Right atrium auricular region (tissue), 2 donors: ENCODE results near the gene SCARB1. TPM values are rescaled to one million over a fixed set of nuclear protein-coding genes. Genes with fewer than 3 reads are reported as not detected.

Experiments
- DNase-seq: peaks from one replicate; pipeline ENCODE4 v3.0.0-alpha.2; 2019; ENCODE audit warnings: low spot score
- H3K27ac ChIP-seq, 2 donors: fragments of 200-600 bp; sonication (generic); 1 replicate in 1 of 2; 2 replicates in 1 of 2; pipeline ENCODE4 v1.5.1; 2016 to 2019
- H3K27me3 ChIP-seq, 2 donors: fragments of 200-600 bp; sonication (generic); one replicate each; pipeline versions ENCODE4 v1.5.1 to v1.6.0; 2017 to 2019
- H3K36me3 ChIP-seq: fragments of 200-600 bp; sonication (generic); one replicate; pipeline ENCODE4 v1.5.1; 2016
- H3K4me1 ChIP-seq, 2 donors: fragments of 200-600 bp; sonication (generic); one replicate each; pipeline versions ENCODE4 v1.5.1 to v1.6.0; 2017 to 2019
- H3K4me3 ChIP-seq, 2 donors: fragments of 200-600 bp; sonication (generic); 1 replicate in 1 of 2; 2 replicates in 1 of 2; pipeline ENCODE4 v1.5.1; 2017 to 2019; ENCODE audit warnings: mild to moderate bottlenecking in 1 of 2, moderate library complexity in 1 of 2
- H3K9me3 ChIP-seq, 2 donors: fragments of 200-600 bp; sonication (generic); one replicate each; pipeline ENCODE4 v1.5.1; 2019
- CTCF ChIP-seq, 2 donors: fragments of 200-600 bp; sonication (generic); IDR thresholded peaks; one replicate each; pipeline ENCODE4 v1.5.1; 2019; ENCODE audit warnings: antibody characterized with exemption in 2 of 2
- total RNA-seq, 2 donors: library from RNA; depleted of rRNA; stranded (reverse); fragments of >200 nt; gene quantifications; one replicate each; pipeline ENCODE4 v1.1.0, GENCODE V29; 2016

The SCARB1 gene
- total RNA-seq, 2 donors from 2014 or later: 14.9 to 22.6 TPM

- peak; percentile 78 for DNase-seq
- no peak for TF ChIP-seq CTCF (IDR thresholded peaks at IDR 0.05)
- no peaks in the 10 kb centered on the region for H3K36me3 ChIP-seq
- no peaks in the 10 kb centered on the region for H3K9me3 ChIP-seq
- H3K4me3 ChIP-seq: peak overlapping the region in 1 of 2 donors; percentile 5
- peaks cover 0 to 18% of the 10 kb centered on the region in 2 donors for H3K4me1 ChIP-seq
- H3K27me3 ChIP-seq: no peaks in the 10 kb centered on the region
- no peak overlapping the region for H3K27ac ChIP-seq
These were observed 89.0 kb downstream of the SCARB1 start for GRCh38 chr12:124774462-124775167.

GRCh38 chr12:124774054-124774461, 89.6 kb downstream of the SCARB1 start:
- Histone ChIP-seq H3K27ac (no peak overlapping the region), H3K4me3 (peak overlapping the region in 1 of 2 donors; percentile 5), H3K27me3 (no peaks in the 10 kb centered on the region), H3K36me3 (no peaks in the 10 kb centered on the region), H3K4me1 (peaks cover 0 to 18% of the 10 kb centered on the region in 2 donors), H3K9me3 (no peaks in the 10 kb centered on the region)
- no peak for DNase-seq
- no peak for TF ChIP-seq CTCF (IDR thresholded peaks at IDR 0.05)

- Histone ChIP-seq H3K27me3 (no peaks in the 10 kb centered on the region), H3K27ac (no peak overlapping the region), H3K4me3 (no peak overlapping the region), H3K36me3 (no peaks in the 10 kb centered on the region), H3K4me1 (peaks cover 0 to 18% of the 10 kb centered on the region in 2 donors), H3K9me3 (no peaks in the 10 kb centered on the region)
- no peak for DNase-seq
- TF ChIP-seq CTCF (IDR thresholded peaks at IDR 0.05): no peak
These were observed 91.1 kb downstream of the SCARB1 start for GRCh38 chr12:124772289-124773170.

- Histone ChIP-seq H3K9me3 (no peaks in the 10 kb centered on the region), H3K36me3 (no peaks in the 10 kb centered on the region), H3K4me3 (no peak overlapping the region), H3K4me1 (peaks cover 0 to 26% of the 10 kb centered on the region in 2 donors), H3K27ac (no peak overlapping the region), H3K27me3 (no peaks in the 10 kb centered on the region)
- DNase-seq: peak; percentile 90
- TF ChIP-seq CTCF (IDR thresholded peaks at IDR 0.05): peak; percentile 96 to 98
These were observed 92.0 kb downstream of the SCARB1 start for GRCh38 chr12:124771462-124772288.

- Histone ChIP-seq H3K36me3 (no peaks in the 10 kb centered on the region), H3K4me3 (no peak overlapping the region), H3K4me1 (peaks cover 0 to 36% of the 10 kb centered on the region in 2 donors), H3K9me3 (no peaks in the 10 kb centered on the region), H3K27ac (no peak overlapping the region), H3K27me3 (no peaks in the 10 kb centered on the region)
- TF ChIP-seq CTCF (IDR thresholded peaks at IDR 0.05): no peak
- DNase-seq: no peak
These were observed 92.9 kb downstream of the SCARB1 start for GRCh38 chr12:124770728-124771127.
